ENCODE data around the gene FTCD. TPM values are rescaled to one million over a fixed set of nuclear protein-coding genes. Genes with fewer than 3 reads are reported as not detected.

Gene FTCD
- total and polyA plus RNA-seq, 10 of the 15 experiments (the other 5 are each of a cell fraction or from before 2014, with no cell fraction given) = 0.27 to 0.28 TPM; not detected in 8

- Histone ChIP-seq H3K79me2 (ENCODE audit: control insufficient read depth, insufficient read depth, low read length) (no peaks in the 10 kb centered on the region), H3K9ac (ENCODE audit: control insufficient read depth, insufficient read depth, low read length) (no peak overlapping the region), H2AFZ (ENCODE audit: control insufficient read depth, low read depth, low read length) (no peak overlapping the region), H3K4me3 (no peak overlapping the region), H3K4me2 (ENCODE audit: control insufficient read depth, insufficient read depth) (no peak overlapping the region), H3K9me3 (replicated peaks; ENCODE audit: control insufficient read depth, insufficient read depth, low read length) (no peaks in the 10 kb centered on the region), H3K27me3 (replicated peaks in 1 of 2; ENCODE audit: control insufficient read depth in 2 of 2, insufficient read depth in 2 of 2, low read length in 1 of 2) (no peaks in the 10 kb centered on the region), H3K36me3 (ENCODE audit: control insufficient read depth in 2 of 2, insufficient read depth in 2 of 2, low read length in 1 of 2) (no peaks in the 10 kb centered on the region), H4K20me1 (ENCODE audit: control insufficient read depth, insufficient read depth) (no peaks in the 10 kb centered on the region), H3K4me1 (ENCODE audit: control insufficient read depth, insufficient read depth, low read length) (no peaks in the 10 kb centered on the region), H3K27ac (ENCODE audit: control insufficient read depth, insufficient read depth) (no peak overlapping the region)
- WGBS (ENCODE audit: insufficient coverage, insufficient replicate concordance, low lambda C conversion rate, missing lambda C conversion rate) = 59% methylated on average over 34 of the region's 47 CpGs
- ChIA-PET SMC1A (ENCODE audit: uncharacterized antibody, unreplicated experiment) (no interaction called here), RAD21 (ENCODE audit: unreplicated experiment) (no interaction called here), POLR2A (no interaction called here), CTCF (no interaction called here)
- no TSS peak for BruUV-seq (replicated peaks)
- TF ChIP-seq ZNF207 (IDR thresholded peaks at IDR 0.05; ENCODE audit: borderline replicate concordance) = no peak
- FAIRE-seq (no peak), DNase-seq (ENCODE audit: low read depth, low spot score) (no peak), ATAC-seq (no peak)
- intact Hi-C loops (cut with micrococcal nuclease; ENCODE audit: unreplicated experiment) (no loop called here), in situ Hi-C loops (cut with MboI) (no loop called here)
These were observed 4.0 kb downstream of the FTCD start for GRCh38 chr21:46151261-46151988.

- Histone ChIP-seq H3K79me2 (ENCODE audit: control insufficient read depth, insufficient read depth, low read length) (no peaks in the 10 kb centered on the region), H3K4me1 (ENCODE audit: control insufficient read depth, insufficient read depth, low read length) (no peaks in the 10 kb centered on the region), H3K4me2 (ENCODE audit: control insufficient read depth, insufficient read depth) (no peak overlapping the region), H2AFZ (ENCODE audit: control insufficient read depth, low read depth, low read length) (no peak overlapping the region), H4K20me1 (ENCODE audit: control insufficient read depth, insufficient read depth) (no peaks in the 10 kb centered on the region), H3K36me3 (ENCODE audit: control insufficient read depth in 2 of 2, insufficient read depth in 2 of 2, low read length in 1 of 2) (no peaks in the 10 kb centered on the region), H3K27me3 (replicated peaks in 1 of 2; ENCODE audit: control insufficient read depth in 2 of 2, insufficient read depth in 2 of 2, low read length in 1 of 2) (no peaks in the 10 kb centered on the region), H3K27ac (ENCODE audit: control insufficient read depth, insufficient read depth) (no peak overlapping the region), H3K9me3 (replicated peaks; ENCODE audit: control insufficient read depth, insufficient read depth, low read length) (no peaks in the 10 kb centered on the region), H3K9ac (ENCODE audit: control insufficient read depth, insufficient read depth, low read length) (no peak overlapping the region), H3K4me3 (no peak overlapping the region)
- ChIA-PET RAD21 (ENCODE audit: unreplicated experiment) (no interaction called here), POLR2A (no interaction called here), SMC1A (ENCODE audit: uncharacterized antibody, unreplicated experiment) (no interaction called here), CTCF (no interaction called here)
- in situ Hi-C loops (cut with MboI) (no loop called here), intact Hi-C loops (cut with micrococcal nuclease; ENCODE audit: unreplicated experiment) (no loop called here)
- ATAC-seq (no peak), FAIRE-seq (no peak), DNase-seq (ENCODE audit: low read depth, low spot score) (no peak)
- BruUV-seq (replicated peaks) = no TSS peak
- WGBS (ENCODE audit: insufficient coverage, insufficient replicate concordance, low lambda C conversion rate, missing lambda C conversion rate) = 55% methylated on average over 19 of the region's 24 CpGs
- TF ChIP-seq FOXM1 (IDR thresholded peaks at IDR 0.05; ENCODE audit: low read depth, low read length) = no peak
- TF ChIP-seq MYB (IDR thresholded peaks at IDR 0.05; ENCODE audit: borderline replicate concordance, low read depth, low read length) = no peak
- no peak for TF ChIP-seq CBX3 (IDR thresholded peaks at IDR 0.05; ENCODE audit: borderline replicate concordance, low read depth)
- no peak for TF ChIP-seq CBX5 (IDR thresholded peaks at IDR 0.05; ENCODE audit: low read depth)
- TF ChIP-seq KAT2A (conservative IDR thresholded peaks at IDR 0.05; ENCODE audit: control insufficient read depth, low read depth, low read length) = no peak
- no peak for TF ChIP-seq CBFB (IDR thresholded peaks at IDR 0.05; ENCODE audit: low read depth)
- no peak for TF ChIP-seq PAX8 (IDR thresholded peaks at IDR 0.05)
- no peak for TF ChIP-seq FOS (IDR thresholded peaks at IDR 0.05; ENCODE audit: borderline replicate concordance, extremely low read depth, insufficient read length)
- no peak for TF ChIP-seq ZBTB11 (CRISPR knock-in tag; IDR thresholded peaks at IDR 0.05)
- TF ChIP-seq NFYA (IDR thresholded peaks at IDR 0.05; ENCODE audit: borderline replicate concordance, low read depth, low read length) = no peak
- TF ChIP-seq ZBED1 (IDR thresholded peaks at IDR 0.05; ENCODE audit: borderline replicate concordance) = no peak
- no peak for TF ChIP-seq POU2F2 (IDR thresholded peaks at IDR 0.05; ENCODE audit: borderline replicate concordance, low read depth, low read length)
- TF ChIP-seq RFX5 (IDR thresholded peaks at IDR 0.05; ENCODE audit: low read depth, low read length) = no peak
These were observed 4.8 kb downstream of the FTCD start for GRCh38 chr21:46150491-46151121.

Data from GM12878 (cell line).